Measurements from ENCODE around the gene VPS11.

DNA sequence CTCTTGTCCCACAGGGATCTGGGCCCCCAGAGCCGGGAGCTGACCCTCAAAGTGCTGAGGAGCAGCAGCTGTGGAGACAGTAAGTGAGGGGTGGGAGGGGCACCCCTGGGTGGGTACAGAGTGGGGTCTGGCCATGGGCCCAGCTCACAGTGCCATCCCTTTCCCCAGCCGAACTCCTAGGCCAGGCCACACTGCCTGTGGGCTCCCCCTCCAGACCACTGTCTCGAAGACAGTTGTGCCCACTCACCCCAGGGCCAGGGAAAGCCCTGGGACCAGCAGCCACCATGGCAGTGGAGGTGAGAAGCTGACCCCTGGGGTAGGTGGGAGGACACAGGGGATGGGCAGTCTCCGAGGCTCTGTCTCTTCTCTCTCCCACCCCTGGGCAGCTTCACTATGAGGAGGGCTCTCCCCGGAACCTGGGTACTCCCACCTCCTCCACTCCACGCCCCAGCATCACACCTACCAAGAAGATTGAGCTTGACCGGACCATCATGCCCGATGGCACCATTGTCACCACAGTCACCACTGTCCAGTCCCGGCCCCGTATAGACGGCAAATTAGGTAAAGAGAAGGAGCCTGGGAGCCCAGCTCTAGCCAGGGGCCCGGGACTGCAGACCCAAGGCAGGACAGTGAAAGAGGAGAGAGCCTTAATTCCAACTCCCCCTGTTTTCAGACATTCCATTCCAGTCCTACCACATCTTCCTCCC lies 44.8 kb downstream of the VPS11 start:
- TF ChIP-seq ZNF317 (CRISPR knock-in tag; IDR thresholded peaks at IDR 0.05; ENCODE audit: borderline replicate concordance, low read depth), result no peak
- TF ChIP-seq, protein P1, sequence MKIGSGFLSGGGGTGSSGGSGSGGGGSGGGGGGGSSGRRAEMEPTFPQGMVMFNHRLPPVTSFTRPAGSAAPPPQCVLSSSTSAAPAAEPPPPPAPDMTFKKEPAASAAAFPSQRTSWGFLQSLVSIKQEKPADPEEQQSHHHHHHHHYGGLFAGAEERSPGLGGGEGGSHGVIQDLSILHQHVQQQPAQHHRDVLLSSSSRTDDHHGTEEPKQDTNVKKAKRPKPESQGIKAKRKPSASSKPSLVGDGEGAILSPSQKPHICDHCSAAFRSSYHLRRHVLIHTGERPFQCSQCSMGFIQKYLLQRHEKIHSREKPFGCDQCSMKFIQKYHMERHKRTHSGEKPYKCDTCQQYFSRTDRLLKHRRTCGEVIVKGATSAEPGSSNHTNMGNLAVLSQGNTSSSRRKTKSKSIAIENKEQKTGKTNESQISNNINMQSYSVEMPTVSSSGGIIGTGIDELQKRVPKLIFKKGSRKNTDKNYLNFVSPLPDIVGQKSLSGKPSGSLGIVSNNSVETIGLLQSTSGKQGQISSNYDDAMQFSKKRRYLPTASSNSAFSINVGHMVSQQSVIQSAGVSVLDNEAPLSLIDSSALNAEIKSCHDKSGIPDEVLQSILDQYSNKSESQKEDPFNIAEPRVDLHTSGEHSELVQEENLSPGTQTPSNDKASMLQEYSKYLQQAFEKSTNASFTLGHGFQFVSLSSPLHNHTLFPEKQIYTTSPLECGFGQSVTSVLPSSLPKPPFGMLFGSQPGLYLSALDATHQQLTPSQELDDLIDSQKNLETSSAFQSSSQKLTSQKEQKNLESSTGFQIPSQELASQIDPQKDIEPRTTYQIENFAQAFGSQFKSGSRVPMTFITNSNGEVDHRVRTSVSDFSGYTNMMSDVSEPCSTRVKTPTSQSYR (CRISPR knock-in tag; IDR thresholded peaks at IDR 0.05), result no peak

Measured in WTC11 (cell line).